Fibroblast of skin of left quadriceps (primary cell): Measurements from ENCODE around the gene MSMP.

Experiments used
- DNase-seq, 2 experiments: peaks; one replicate each; pipeline ENCODE4 v3.0.0-alpha.2; 2013; ENCODE audit warnings: low read depth in 2 of 2

MSMP gene

GRCh38 chr9:35723426-35723825 lies 30.6 kb downstream of the MSMP start:
- DNase-seq = no peak

GRCh38 chr9:35719546-35719945 lies 34.5 kb downstream of the MSMP start:
- no peak for DNase-seq

GRCh38 chr9:35718721-35719511 lies 35.2 kb downstream of the MSMP start:
- DNase-seq = no peak

GRCh38 chr9:35717132-35717870 lies 36.8 kb downstream of the MSMP start:
- DNase-seq = no peak

GRCh38 chr9:35716230-35716629 lies 37.8 kb downstream of the MSMP start:
- DNase-seq = no peak

- DNase-seq = no peak
Measured at GRCh38 chr9:35714579-35715252, 39.4 kb downstream of the MSMP start.

- no peak for DNase-seq
Measured at GRCh38 chr9:35714123-35714522, 40.0 kb downstream of the MSMP start.

GRCh38 chr9:35713578-35713977 lies 40.5 kb downstream of the MSMP start:
- no peak for DNase-seq

GRCh38 chr9:35712762-35713400 lies 41.2 kb downstream of the MSMP start:
- no peak for DNase-seq

GRCh38 chr9:35711501-35712428 lies 42.3 kb downstream of the MSMP start:
- DNase-seq = no peak

GRCh38 chr9:35710818-35711500 lies 43.1 kb downstream of the MSMP start:
- no peak for DNase-seq

GRCh38 chr9:35708146-35708545 lies 45.9 kb downstream of the MSMP start:
- no peak for DNase-seq

- DNase-seq = no peak
Measured at GRCh38 chr9:35706951-35707350, 47.1 kb downstream of the MSMP start.

GRCh38 chr9:35705836-35706430 lies 48.1 kb downstream of the MSMP start:
- no peak for DNase-seq

- no peak for DNase-seq
Measured at GRCh38 chr9:35705372-35705771, 48.7 kb downstream of the MSMP start.

GRCh38 chr9:35703906-35704672 lies 50.0 kb downstream of the MSMP start:
- no peak for DNase-seq
